ENCODE results near the gene ESYT1. TPM values are rescaled to one million over a fixed set of nuclear protein-coding genes. Genes with fewer than 3 reads are reported as not detected.

The ESYT1 gene
- total RNA-seq, 2 donors from 2014 or later = 113 to 128 TPM

DNA sequence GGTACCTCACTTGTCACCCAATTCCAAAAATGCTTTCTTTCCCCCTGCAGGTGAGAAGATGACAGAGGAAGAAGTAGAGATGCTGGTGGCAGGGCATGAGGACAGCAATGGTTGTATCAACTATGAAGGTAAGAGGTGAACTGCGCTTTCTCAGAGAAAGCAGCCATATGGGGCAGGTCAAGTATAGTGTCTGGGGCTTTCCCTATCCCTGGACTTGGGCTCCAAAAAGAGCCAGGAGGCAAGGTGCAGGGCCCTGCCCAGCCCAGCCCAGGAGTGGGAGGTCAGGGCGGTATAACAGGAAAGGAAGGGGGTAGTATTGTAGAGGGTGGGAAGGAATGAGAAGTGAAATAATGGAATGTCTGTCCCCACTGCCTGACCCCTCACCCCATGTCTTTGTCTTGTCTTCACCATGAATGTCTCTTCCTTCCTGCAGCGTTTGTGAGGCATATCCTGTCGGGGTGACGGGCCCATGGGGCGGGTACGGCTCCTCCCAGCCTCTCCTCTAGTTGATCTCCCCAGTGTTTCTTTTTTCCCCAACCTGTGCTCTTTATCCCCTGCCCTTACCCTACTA lies 32.2 kb downstream of the ESYT1 start:
- Histone ChIP-seq H3K4me3 (peak overlapping the region; percentile 81), H3K36me3 (peaks cover 40% of the 10 kb centered on the region), H3K9me3 (no peaks in the 10 kb centered on the region), H3K4me1 (ENCODE audit: control insufficient read depth in 1 of 2, low read depth in 2 of 2) (peaks cover 17 to 44% of the 10 kb centered on the region in 2 donors), H3K27ac (peak overlapping the region; percentile 90 to 92), H3K27me3 (replicated peaks; ENCODE audit: insufficient read depth) (no peaks in the 10 kb centered on the region)
- TF ChIP-seq, protein P1, sequence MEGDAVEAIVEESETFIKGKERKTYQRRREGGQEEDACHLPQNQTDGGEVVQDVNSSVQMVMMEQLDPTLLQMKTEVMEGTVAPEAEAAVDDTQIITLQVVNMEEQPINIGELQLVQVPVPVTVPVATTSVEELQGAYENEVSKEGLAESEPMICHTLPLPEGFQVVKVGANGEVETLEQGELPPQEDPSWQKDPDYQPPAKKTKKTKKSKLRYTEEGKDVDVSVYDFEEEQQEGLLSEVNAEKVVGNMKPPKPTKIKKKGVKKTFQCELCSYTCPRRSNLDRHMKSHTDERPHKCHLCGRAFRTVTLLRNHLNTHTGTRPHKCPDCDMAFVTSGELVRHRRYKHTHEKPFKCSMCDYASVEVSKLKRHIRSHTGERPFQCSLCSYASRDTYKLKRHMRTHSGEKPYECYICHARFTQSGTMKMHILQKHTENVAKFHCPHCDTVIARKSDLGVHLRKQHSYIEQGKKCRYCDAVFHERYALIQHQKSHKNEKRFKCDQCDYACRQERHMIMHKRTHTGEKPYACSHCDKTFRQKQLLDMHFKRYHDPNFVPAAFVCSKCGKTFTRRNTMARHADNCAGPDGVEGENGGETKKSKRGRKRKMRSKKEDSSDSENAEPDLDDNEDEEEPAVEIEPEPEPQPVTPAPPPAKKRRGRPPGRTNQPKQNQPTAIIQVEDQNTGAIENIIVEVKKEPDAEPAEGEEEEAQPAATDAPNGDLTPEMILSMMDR (IDR thresholded peaks at IDR 0.05) = no peak
- DNase-seq (ENCODE audit: low spot score) = no peak
- no peak for ATAC-seq (ENCODE audit: insufficient number of reproducible peaks, low FRiP score, low read depth)

DNA sequence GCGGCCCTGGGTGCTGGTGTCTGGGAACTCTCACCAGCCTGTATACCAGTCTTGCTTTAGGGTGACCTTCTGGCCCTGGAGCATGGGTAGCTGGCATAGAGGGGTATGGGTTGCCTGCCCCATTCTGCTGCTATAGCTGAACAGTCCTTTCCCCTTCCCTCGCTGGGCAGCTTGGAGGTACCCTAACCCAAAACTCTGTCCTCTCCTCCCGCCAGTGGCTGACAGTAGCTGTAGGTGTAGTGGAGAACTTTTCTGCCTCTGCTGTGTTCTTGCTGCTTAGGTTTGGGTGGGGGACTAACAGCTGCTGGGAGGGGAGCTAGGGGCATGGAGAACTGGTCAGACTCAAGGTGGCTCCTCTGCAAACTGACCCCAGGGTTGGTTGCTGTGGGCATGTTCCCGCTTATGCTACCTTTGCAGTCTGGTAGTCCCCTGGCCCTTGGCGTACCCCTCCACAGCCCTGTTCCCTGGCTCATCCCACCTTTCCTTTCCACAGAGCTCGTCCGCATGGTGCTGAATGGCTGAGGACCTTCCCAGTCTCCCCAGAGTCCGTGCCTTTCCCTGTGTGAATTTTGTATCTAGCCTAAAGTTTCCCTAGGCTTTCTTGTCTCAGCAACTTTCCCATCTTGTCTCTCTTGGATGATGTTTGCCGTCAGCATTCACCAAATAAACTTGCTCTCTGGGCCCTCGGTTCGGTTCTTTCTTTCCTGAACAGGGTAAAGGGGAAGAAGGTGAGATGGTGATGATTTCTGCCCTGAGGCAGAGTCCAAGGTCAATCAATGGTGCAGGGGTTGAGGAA lies 33.0 kb downstream of the ESYT1 start:
- Histone ChIP-seq H3K36me3 (peaks cover 42% of the 10 kb centered on the region), H3K4me1 (ENCODE audit: control insufficient read depth in 1 of 2, low read depth in 2 of 2) (peaks cover 17 to 44% of the 10 kb centered on the region in 2 donors)
- no peak for ATAC-seq (ENCODE audit: insufficient number of reproducible peaks, low FRiP score, low read depth)

DNA sequence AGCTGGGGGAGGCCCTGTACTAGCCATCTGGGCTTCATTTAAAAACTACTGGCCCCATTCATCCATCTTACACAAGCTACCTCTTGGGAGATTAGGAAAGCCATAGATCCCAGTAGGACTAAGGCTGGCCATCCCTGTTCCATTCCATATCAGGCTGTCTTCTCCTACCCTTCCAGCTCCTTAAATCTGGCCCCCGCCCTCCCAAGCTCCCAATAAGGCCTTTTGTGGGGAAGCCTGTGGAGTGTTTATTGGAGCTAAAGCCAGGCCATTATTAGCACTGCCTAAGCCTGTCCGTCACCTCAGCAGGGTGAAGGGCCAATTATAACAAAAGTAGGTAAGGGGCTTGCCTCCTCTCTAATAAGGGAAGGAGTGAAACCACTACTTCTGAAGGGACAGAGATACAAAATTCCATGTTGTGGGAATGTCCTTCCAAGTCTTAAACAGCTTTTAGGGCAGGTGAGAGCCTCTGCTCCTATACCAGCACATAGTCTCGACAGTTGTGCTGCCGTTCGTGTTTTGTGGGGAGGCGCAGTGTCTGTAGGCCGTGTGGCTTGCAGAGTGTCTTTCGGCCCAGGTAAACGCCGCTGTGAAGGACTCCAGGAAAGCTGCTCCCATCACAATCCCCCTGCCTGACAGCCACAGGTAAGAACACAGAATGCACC lies 33.8 kb downstream of the ESYT1 start:
- Histone ChIP-seq H3K36me3 (peaks cover 42% of the 10 kb centered on the region), H3K9me3 (no peaks in the 10 kb centered on the region), H3K27me3 (replicated peaks; ENCODE audit: insufficient read depth) (no peaks in the 10 kb centered on the region), H3K4me3 (peak overlapping the region; percentile 81), H3K4me1 (ENCODE audit: control insufficient read depth in 1 of 2, low read depth in 2 of 2) (peaks cover 17 to 42% of the 10 kb centered on the region in 2 donors), H3K27ac (peak overlapping the region; percentile 90 to 92)
- DNase-seq (ENCODE audit: low spot score) (no peak), ATAC-seq (ENCODE audit: insufficient number of reproducible peaks, low FRiP score, low read depth) (no peak)
- TF ChIP-seq, protein P1 (IDR thresholded peaks at IDR 0.05) = no peak

More for the DNA sequence above, 33.0 kb downstream of the ESYT1 start:
- DNase-seq (ENCODE audit: low spot score) = no peak
- TF ChIP-seq, protein P1 (IDR thresholded peaks at IDR 0.05) = no peak
- Histone ChIP-seq H3K27ac (peak overlapping the region; percentile 90 to 92), H3K9me3 (no peaks in the 10 kb centered on the region), H3K4me3 (peak overlapping the region; percentile 81), H3K27me3 (replicated peaks; ENCODE audit: insufficient read depth) (no peaks in the 10 kb centered on the region)

DNA sequence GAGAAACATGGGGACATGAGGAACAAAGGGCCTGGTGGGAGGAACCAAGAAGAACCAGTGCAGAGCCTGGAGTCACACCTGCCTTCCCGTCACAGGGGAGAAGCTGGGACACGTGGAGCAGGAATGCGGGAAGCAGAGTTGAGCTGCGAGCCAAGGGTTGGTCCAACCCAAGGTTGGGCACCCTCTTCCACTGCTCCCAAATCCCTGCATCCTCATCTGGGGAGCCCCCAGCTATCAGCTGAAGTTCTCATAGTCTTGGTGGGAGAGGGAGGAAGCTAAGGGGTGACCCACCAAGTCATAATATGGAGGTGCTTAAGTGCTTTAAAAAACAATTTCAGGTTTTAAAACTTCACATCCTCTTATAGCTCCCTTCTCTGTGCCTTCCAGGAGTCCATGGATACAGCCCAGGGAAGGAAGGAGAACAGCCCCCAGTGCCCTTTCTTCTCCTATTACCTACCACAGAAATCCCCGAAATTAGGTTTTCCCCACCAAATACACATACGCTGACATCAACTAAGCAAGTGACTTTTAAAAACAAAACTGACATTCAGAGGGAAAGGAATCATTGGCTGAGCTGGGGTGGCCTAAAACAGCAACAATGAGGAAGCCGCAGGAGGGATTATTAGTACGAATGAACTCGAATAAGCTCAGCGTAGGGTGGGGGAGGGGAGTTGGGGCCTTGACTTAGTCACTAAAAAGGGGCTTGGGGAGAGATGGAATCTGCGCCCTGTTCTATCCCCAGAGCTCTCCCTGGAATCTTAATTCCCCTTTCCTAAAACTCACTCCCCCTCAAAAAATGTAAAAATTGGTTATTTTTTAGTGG lies 34.6 kb downstream of the ESYT1 start:
- Histone ChIP-seq H3K36me3 (peaks cover 42% of the 10 kb centered on the region), H3K4me3 (no peak overlapping the region), H3K4me1 (ENCODE audit: control insufficient read depth in 1 of 2, low read depth in 2 of 2) (peaks cover 15 to 35% of the 10 kb centered on the region in 2 donors), H3K27me3 (replicated peaks; ENCODE audit: insufficient read depth) (no peaks in the 10 kb centered on the region), H3K9me3 (no peaks in the 10 kb centered on the region), H3K27ac (peak overlapping the region in 1 of 2 donors; percentile 90)
- ATAC-seq (ENCODE audit: insufficient number of reproducible peaks, low FRiP score, low read depth) = no peak
- DNase-seq (ENCODE audit: low spot score) = no peak
- TF ChIP-seq, protein P1 (IDR thresholded peaks at IDR 0.05) = no peak
